A549 (cell line): Measurements from ENCODE around the gene VRK2. TPM values are rescaled to one million over a fixed set of nuclear protein-coding genes. Genes with fewer than 3 reads are reported as not detected.

Experiments
- ATAC-seq, 2 experiments: fragments of 200-7000 bp in 1 of 2; fragments of >200 bp in 1 of 2; cut with Nextera tagmentation in 1 of 2; cut with Tn5 transposase in 1 of 2; 3 replicates each; pipeline versions ENCODE4 v1.8.0 to v1.9.1; 2018 to 2020; ENCODE audit warnings: mild to moderate bottlenecking in 1 of 2, moderate library complexity in 1 of 2
- CTCF ChIA-PET: fragments of 300-600 bp; sonication (Branson Sonifier 250); formaldehyde crosslinking; extraction: SDS; loops from one replicate; lab custom pipeline; 2021; ENCODE audit warnings: antibody characterized with exemption, inconsistent platforms; lab: Yijun Ruan, JAX
- POLR2A ChIA-PET: fragments of 350-600 bp; formaldehyde crosslinking; extraction: SDS; loops from one replicate; lab custom pipeline; 2021; ENCODE audit warnings: antibody characterized with exemption, inconsistent platforms; lab: Yijun Ruan, JAX
- DNase-seq, 2 experiments: peaks; one replicate each; pipeline versions ENCODE4 v3.0.0 to v3.0.0-alpha.2; 2011 to 2016; ENCODE audit warnings: low read depth in 1 of 2, low spot score in 1 of 2
- FAIRE-seq: peaks from 2 replicates; lab custom pipeline; 2011; peaks lifted over from hg19 to GRCh38; lab: Jason Lieb, UNC
- H3K27ac ChIP-seq, 2 experiments: fragments of >200 bp; sonication (Bioruptor Twin); formaldehyde crosslinking; 3 replicates each; pipeline ENCODE4 v1.5.1; 2016 to 2017
- H3K4me1 ChIP-seq: fragments of >200 bp; sonication (Bioruptor Twin); formaldehyde crosslinking; 3 replicates; pipeline ENCODE4 v1.6.1; 2016
- H3K4me2 ChIP-seq: fragments of >200 bp; sonication (Bioruptor Twin); formaldehyde crosslinking; 3 replicates; pipeline ENCODE4 v1.6.1; 2016
- H3K4me3 ChIP-seq: fragments of >200 bp; sonication (Bioruptor Twin); formaldehyde crosslinking; 3 replicates; pipeline ENCODE4 v1.5.1; 2016
- H3K9me3 ChIP-seq: fragments of >200 bp; sonication (Bioruptor Twin); formaldehyde crosslinking; 3 replicates; pipeline ENCODE4 v1.6.1; 2016
- BCL3 ChIP-seq: fragments of >200 bp; sonication (Bioruptor Twin); formaldehyde crosslinking; IDR thresholded peaks from 3 replicates; pipeline ENCODE4 v1.6.1; 2016
- CBX8 ChIP-seq: fragments of 200-600 bp; sonication (generic); IDR thresholded peaks from 2 replicates; pipeline ENCODE4 v1.6.1; 2016
- CEBPB ChIP-seq, 2 experiments: fragments of >200 bp in 1 of 2; sonication (Bioruptor Twin) in 1 of 2; formaldehyde crosslinking in 1 of 2; IDR thresholded peaks; 2 replicates each; pipeline ENCODE4 v1.6.1; 2012 to 2016
- CHD4 ChIP-seq: fragments of 200-600 bp; sonication (generic); IDR thresholded peaks from 2 replicates; pipeline ENCODE4 v1.6.1; 2016; ENCODE audit warnings: antibody characterized with exemption, mild to moderate bottlenecking, borderline replicate concordance
- CTCF ChIP-seq: fragments of >200 bp; sonication (Bioruptor Twin); formaldehyde crosslinking; IDR thresholded peaks from 3 replicates; pipeline ENCODE4 v1.5.1; 2016
- E2F6 ChIP-seq: IDR thresholded peaks from 2 replicates; pipeline ENCODE4 v1.6.1; 2012; ENCODE audit warnings: low read depth, borderline replicate concordance
- ELK1 ChIP-seq: fragments of 150-350 bp; IDR thresholded peaks from 2 replicates; pipeline ENCODE4 v1.6.1; 2014; ENCODE audit warnings: low read depth, mild to moderate bottlenecking, low read length
- ESRRA ChIP-seq: fragments of 150-350 bp; IDR thresholded peaks from 2 replicates; pipeline ENCODE4 v1.6.1; 2014; ENCODE audit warnings: mild to moderate bottlenecking, low read length, borderline replicate concordance
- FOSL2 ChIP-seq, 2 experiments: fragments of 450-650 bp in 1 of 2; fragments of >200 bp in 1 of 2; sonication (Bioruptor Twin) in 1 of 2; formaldehyde crosslinking; IDR thresholded peaks; 2 replicates each; pipeline versions ENCODE4 v1.5.0 to v1.6.1; 2016 to 2020; ENCODE audit warnings: mild to moderate bottlenecking in 1 of 2, moderate library complexity in 1 of 2
- FOXS1 ChIP-seq: fragments of 250-450 bp; sonication (Bioruptor Pico); IDR thresholded peaks from 2 replicates; pipeline ENCODE4 v1.5.0; 2020; ENCODE audit warnings: mild to moderate bottlenecking, moderate library complexity
- GATA3 ChIP-seq: IDR thresholded peaks from 2 replicates; pipeline ENCODE4 v1.6.1; 2012; ENCODE audit warnings: borderline replicate concordance
- HOXA7 ChIP-seq: fragments of 250-450 bp; sonication (Bioruptor Pico); IDR thresholded peaks from 2 replicates; pipeline ENCODE4 v1.5.0; 2020; ENCODE audit warnings: mild to moderate bottlenecking, moderate library complexity
- KDM5A ChIP-seq: fragments of 200-600 bp; sonication (generic); IDR thresholded peaks from 2 replicates; pipeline ENCODE4 v1.6.1; 2016; ENCODE audit warnings: antibody characterized with exemption, mild to moderate bottlenecking
- MAX ChIP-seq: IDR thresholded peaks from 2 replicates; pipeline ENCODE4 v1.6.1; 2012
- MYC ChIP-seq: IDR thresholded peaks from 2 replicates; pipeline ENCODE4 v1.6.1; 2012; ENCODE audit warnings: mild to moderate bottlenecking, inconsistent platforms, low read length, improper control_type of control experiment, borderline replicate concordance
- PBX3 ChIP-seq: IDR thresholded peaks from 2 replicates; pipeline ENCODE4 v1.6.1; 2012
- RAD21 ChIP-seq, 2 experiments: fragments of >200 bp in 1 of 2; sonication (Bioruptor Twin) in 1 of 2; formaldehyde crosslinking in 1 of 2; IDR thresholded peaks in 1 of 2; conservative IDR thresholded peaks in 1 of 2; 2 replicates in 1 of 2; 3 replicates in 1 of 2; pipeline ENCODE4 v1.6.1; 2012 to 2018; ENCODE audit warnings: inconsistent platforms in 1 of 2
- REST ChIP-seq: fragments of 200-600 bp; sonication (generic); IDR thresholded peaks from 2 replicates; pipeline ENCODE4 v1.6.1; 2016; ENCODE audit warnings: antibody characterized with exemption, mild to moderate bottlenecking, moderate library complexity
- SREBF2 ChIP-seq: fragments of 450-650 bp; IDR thresholded peaks from 2 replicates; pipeline ENCODE4 v1.6.1; 2014; ENCODE audit warnings: mild to moderate bottlenecking, moderate library complexity
- TFCP2L1 ChIP-seq: fragments of 250-450 bp; sonication (Bioruptor Pico); IDR thresholded peaks from 2 replicates; pipeline ENCODE4 v1.5.0; 2021; ENCODE audit warnings: mild to moderate bottlenecking
- ZC3H11A ChIP-seq: fragments of 450-650 bp; IDR thresholded peaks from 2 replicates; pipeline ENCODE4 v1.6.1; 2014; ENCODE audit warnings: antibody characterized with exemption, mild to moderate bottlenecking
- ZFP36 ChIP-seq: fragments of 450-650 bp; IDR thresholded peaks from 2 replicates; pipeline ENCODE4 v1.6.1; 2014; ENCODE audit warnings: borderline replicate concordance; ENCODE audit not compliant: partially characterized antibody
- WGBS: methylation state at CpG from one replicate; pipeline ENCODE4 v1.1.6; 2017; ENCODE audit errors: missing lambda C conversion rate; 5-methylcytosine and 5-hydroxymethylcytosine counted together
- polyA plus RNA-seq, 4 experiments: library from polyadenylated mRNA; depleted of rRNA in 3 of 4; stranded (reverse); fragments of >200 nt; fragmentation: RNase III in 1 of 4; extraction: RNeasy Plus Mini Kit Qiagen cat#74134 plus additional on column Dnase treatment in 1 of 4; gene quantifications; 2 replicates in 3 of 4; 3 replicates in 1 of 4; pipeline ENCODE4 v1.2.3, GENCODE V29; 2011 to 2017

The VRK2 gene
- polyA plus RNA-seq, 2 of the 4 experiments (the other 2 are of a cell fraction) = 19.4 to 80.9 TPM

GRCh38 chr2:58155160-58155778, 108.7 kb downstream of the VRK2 start:
- DNase-seq (no peak), ATAC-seq (peak in 1 of 2 experiments; percentile 71; a peak in 4 of 6 replicates), FAIRE-seq (no peak)
- no peaks in the 10 kb centered on the region for H3K9me3 ChIP-seq
- no peak overlapping the region for H3K4me3 ChIP-seq
- CTCF ChIA-PET = interaction anchor here (0.9 to 1.4 kb wide), 2 partner anchors 31 to 250 kb away, joined by 3 to 4 read pairs; no protein-coding TSS in a partner anchor
- no peak for TF ChIP-seq CHD4
- no peak for TF ChIP-seq RAD21 (conservative IDR thresholded peaks at IDR 0.05 in 1 of 2, IDR thresholded peaks at IDR 0.05 in 1 of 2)
- TF ChIP-seq, all 56 proteins: peak for 0
- no peak overlapping the region for H3K27ac ChIP-seq
- POLR2A ChIA-PET = no interaction called here
- H3K4me2 ChIP-seq = no peak overlapping the region
- 96% methylated on average over 4 of the region's 7 CpGs for WGBS
- H3K4me1 ChIP-seq = no peaks in the 10 kb centered on the region; the same call in 2 of the 3 replicates

- Histone ChIP-seq H3K4me1 (no peaks in the 10 kb centered on the region; the same call in 2 of the 3 replicates), H3K4me2 (no peak overlapping the region), H3K27ac (no peak overlapping the region), H3K9me3 (no peaks in the 10 kb centered on the region), H3K4me3 (no peak overlapping the region)
- no peak for DNase-seq
- no peak for ATAC-seq
- TF ChIP-seq ZFP36 (no peak), FOSL2 (IDR thresholded peaks at IDR 0.05) (no peak), FOSL2 (CRISPR knock-in tag; IDR thresholded peaks at IDR 0.05) (no peak), TFCP2L1 (CRISPR knock-in tag) (no peak), BCL3 (no peak), SREBF2 (no peak), REST (no peak), ESRRA (no peak), CEBPB (IDR thresholded peaks at IDR 0.05) (no peak), CTCF (no peak), FOXS1 (no peak), KDM5A (no peak), HOXA7 (CRISPR knock-in tag) (no peak)
- TF ChIP-seq, all 56 proteins: peak for 0
- FAIRE-seq = no peak
- ChIA-PET POLR2A (no interaction called here), CTCF (interaction anchor here (0.7 to 1.5 kb wide), 2 partner anchors 318 to 397 kb away, joined by 3 to 4 read pairs; no protein-coding TSS in a partner anchor)
Observed at GRCh38 chr2:58156780-58157179, 110.2 kb downstream of the VRK2 start.

GRCh38 chr2:58157754-58158153, 111.1 kb downstream of the VRK2 start:
- no peak overlapping the region for H3K27ac ChIP-seq
- FAIRE-seq (no peak), ATAC-seq (no peak), DNase-seq (no peak)
- H3K9me3 ChIP-seq = no peaks in the 10 kb centered on the region
- H3K4me3 ChIP-seq = no peak overlapping the region
- no peaks in the 10 kb centered on the region for H3K4me1 ChIP-seq
- no peak overlapping the region for H3K4me2 ChIP-seq
- ChIA-PET POLR2A (no interaction called here), CTCF (interaction anchor here (0.7 to 1.8 kb wide), 3 partner anchors 9 to 319 kb away, joined by 3 to 7 read pairs (median 3); no protein-coding TSS in a partner anchor)
- TF ChIP-seq MYC (no peak), CBX8 (no peak), GATA3 (no peak), PBX3 (no peak), BCL3 (no peak), E2F6 (no peak), ELK1 (no peak), MAX (no peak), ZC3H11A (no peak)
